HCT116 (cell line): Measurements from ENCODE around the gene XDH.

Experiments used
- CEBPB ChIP-seq: IDR thresholded peaks from 2 replicates; pipeline ENCODE4 v1.6.1; 2012; ENCODE audit warnings: low read depth
- CTCF ChIP-seq, 3 experiments: fragments of 200-600 bp in 1 of 3; sonication (generic) in 1 of 3; IDR thresholded peaks in 2 of 3; conservative IDR thresholded peaks in 1 of 3; 2 replicates each; pipeline ENCODE4 v1.5.1; 2012 to 2017; ENCODE audit warnings: low read depth in 2 of 3, low read length in 2 of 3, antibody characterized with exemption in 1 of 3, borderline replicate concordance in 1 of 3, control low read depth in 1 of 3, mild to moderate bottlenecking in 1 of 3, mixed read lengths in 1 of 3, mixed run types in 1 of 3, moderate library complexity in 1 of 3; ENCODE audit not compliant: insufficient read depth in 1 of 3
- EGR1 ChIP-seq: IDR thresholded peaks from 2 replicates; pipeline ENCODE4 v1.6.1; 2012; ENCODE audit warnings: low read depth
- EZH2phosphoT487 ChIP-seq: fragments of 200-600 bp; IDR thresholded peaks from 2 replicates; pipeline ENCODE4 v1.6.1; 2018; ENCODE audit warnings: antibody characterized with exemption, borderline replicate concordance
- MAX ChIP-seq: IDR thresholded peaks from 2 replicates; pipeline ENCODE4 v1.6.1; 2012
- POLR2A ChIP-seq: IDR thresholded peaks from 2 replicates; pipeline ENCODE4 v1.7.0; 2011; ENCODE audit warnings: borderline replicate concordance; ENCODE audit not compliant: insufficient read depth, insufficient read length; ENCODE audit errors: extremely low read depth
- POLR2AphosphoS5 ChIP-seq: IDR thresholded peaks from 2 replicates; pipeline ENCODE4 v1.6.1; 2011; ENCODE audit warnings: mild to moderate bottlenecking, low read depth, low read length, moderate library complexity
- RAD21 ChIP-seq: IDR thresholded peaks from 2 replicates; pipeline ENCODE4 v1.6.1; 2012; ENCODE audit warnings: low read depth, mild to moderate bottlenecking
- SIN3A ChIP-seq: IDR thresholded peaks from 2 replicates; pipeline ENCODE4 v1.6.1; 2012; ENCODE audit warnings: low read depth
- ZNF274 ChIP-seq: fragments of 200-500 bp; sonication (Bioruptor generic); IDR thresholded peaks from 2 replicates; pipeline ENCODE4 v1.6.1; 2014; ENCODE audit warnings: mild to moderate bottlenecking, low read depth, low read length, inconsistent platforms

DNA sequence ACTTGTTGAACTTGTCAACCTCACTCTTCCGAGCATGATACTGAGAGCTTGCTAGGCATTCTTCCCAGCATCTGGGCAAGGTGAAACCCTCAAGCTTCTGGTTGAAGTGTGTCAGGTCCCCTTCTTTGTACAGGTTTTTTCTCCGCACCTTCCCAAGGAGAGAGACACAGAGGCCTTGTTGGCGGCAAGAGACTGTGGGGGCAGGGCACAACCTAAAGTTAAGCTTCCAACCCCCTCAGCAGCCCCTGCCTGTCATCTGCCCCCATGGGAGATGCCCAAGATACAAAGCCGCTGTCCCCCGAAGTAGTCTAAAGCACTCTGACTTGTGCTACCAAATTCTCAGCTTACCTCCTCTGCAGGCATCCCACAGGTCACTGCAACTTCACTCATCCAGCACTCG lies 64.9 kb downstream of the XDH start:
- TF ChIP-seq POLR2A (no peak), CTCF (IDR thresholded peaks at IDR 0.05 in 2 of 3, conservative IDR thresholded peaks at IDR 0.05 in 1 of 3; ENCODE audit: borderline replicate concordance in 1 of 3, insufficient read depth in 1 of 3, low read depth in 2 of 3, low read length in 2 of 3) (no peak), RAD21 (no peak), MAX (no peak), EZH2phosphoT487 (no peak), POLR2AphosphoS5 (no peak), CEBPB (no peak), EGR1 (no peak), ZNF274 (no peak), SIN3A (no peak)
